ENCODE measurements around the gene ULK4.

- TF ChIP-seq CTCF (IDR thresholded peaks at IDR 0.05 in 4 of 5, conservative IDR thresholded peaks at IDR 0.05 in 1 of 5): no peak
- no peak for TF ChIP-seq POLR2A (IDR thresholded peaks at IDR 0.05)
Measured at GRCh38 chr3:41649129-41649739, 312.7 kb downstream of the ULK4 start.

Data from gastrocnemius medialis (tissue), 4 donors.